SK-N-SH treated with all-trans-retinoic acid at 6 μM for 48 hours (cell line): ENCODE results near the gene RAP2B.

Source experiments
- ARNTL ChIP-seq: fragments of 450-650 bp; formaldehyde crosslinking; IDR thresholded peaks from 2 replicates; pipeline ENCODE4 v1.5.0; 2020; ENCODE audit warnings: low read depth, mild to moderate bottlenecking, moderate library complexity, borderline replicate concordance
- CREB5 ChIP-seq: fragments of 250-450 bp; sonication (Bioruptor Pico); IDR thresholded peaks from 2 replicates; pipeline ENCODE4 v1.5.1; 2020; ENCODE audit warnings: low read depth, mild to moderate bottlenecking, moderate library complexity
- CSRNP3 ChIP-seq: fragments of 250-450 bp; sonication (Bioruptor Pico); IDR thresholded peaks from 2 replicates; pipeline ENCODE4 v1.5.1; 2021; ENCODE audit warnings: mild to moderate bottlenecking, moderate library complexity
- ESRRG ChIP-seq: fragments of 250-450 bp; sonication (Bioruptor Pico); IDR thresholded peaks from 2 replicates; pipeline ENCODE4 v1.6.1; 2021; ENCODE audit warnings: mild to moderate bottlenecking
- GLIS3 ChIP-seq: fragments of 250-450 bp; sonication (Bioruptor Pico); IDR thresholded peaks from 2 replicates; pipeline ENCODE4 v1.5.0; 2020; ENCODE audit warnings: mild to moderate bottlenecking, moderate library complexity
- PPARA ChIP-seq: fragments of 250-450 bp; sonication (Bioruptor Pico); IDR thresholded peaks from 2 replicates; pipeline ENCODE4 v1.5.0; 2020; ENCODE audit warnings: mild to moderate bottlenecking, borderline replicate concordance
- RARB ChIP-seq: fragments of 250-450 bp; sonication (Bioruptor Pico); IDR thresholded peaks from 2 replicates; pipeline ENCODE4 v1.8.0; 2021; ENCODE audit warnings: mild to moderate bottlenecking, moderate library complexity
- TOX ChIP-seq: fragments of 250-450 bp; sonication (Bioruptor Pico); IDR thresholded peaks from 2 replicates; pipeline ENCODE4 v1.8.0; 2021; ENCODE audit warnings: mild to moderate bottlenecking, moderate library complexity, borderline replicate concordance
- TSHZ2 ChIP-seq: fragments of 250-450 bp; sonication (Bioruptor Pico); IDR thresholded peaks from 2 replicates; pipeline ENCODE4 v1.5.0; 2020; ENCODE audit warnings: mild to moderate bottlenecking, moderate library complexity
- ZC3H10 ChIP-seq: fragments of 250-450 bp; sonication (Bioruptor Pico); IDR thresholded peaks from 2 replicates; pipeline ENCODE4 v1.5.1; 2021; ENCODE audit warnings: mild to moderate bottlenecking, moderate library complexity
- ZFP30 ChIP-seq: fragments of 450-650 bp; formaldehyde crosslinking; IDR thresholded peaks from 2 replicates; pipeline ENCODE4 v1.5.0; 2022; ENCODE audit warnings: mild to moderate bottlenecking, moderate library complexity
- ZNF70 ChIP-seq: fragments of 450-650 bp; formaldehyde crosslinking; IDR thresholded peaks from 2 replicates; pipeline ENCODE4 v1.5.0; 2020; ENCODE audit warnings: mild to moderate bottlenecking, moderate library complexity

GRCh38 chr3:153162513-153163392, 727 bp downstream of the RAP2B start:
- TF ChIP-seq PPARA (CRISPR knock-in tag): no peak
- no peak for TF ChIP-seq ZC3H10 (CRISPR knock-in tag)
- no peak for TF ChIP-seq ESRRG (CRISPR knock-in tag)
- no peak for TF ChIP-seq TSHZ2 (CRISPR knock-in tag)
- no peak for TF ChIP-seq TOX (CRISPR knock-in tag)
- TF ChIP-seq GLIS3 (CRISPR knock-in tag): no peak
- no peak for TF ChIP-seq CSRNP3 (CRISPR knock-in tag)
- TF ChIP-seq ZFP30 (CRISPR knock-in tag): no peak
- TF ChIP-seq CREB5 (CRISPR knock-in tag): no peak
- no peak for TF ChIP-seq RARB (CRISPR knock-in tag)
- TF ChIP-seq ARNTL (CRISPR knock-in tag): no peak
- no peak for TF ChIP-seq ZNF70 (CRISPR knock-in tag)
